ENCODE measurements around the gene R3HDML. TPM values are rescaled to one million over a fixed set of nuclear protein-coding genes. Genes with fewer than 3 reads are reported as not detected.

The R3HDML gene
- total RNA-seq, 6 experiments from 2014 or later = not detected

DNA sequence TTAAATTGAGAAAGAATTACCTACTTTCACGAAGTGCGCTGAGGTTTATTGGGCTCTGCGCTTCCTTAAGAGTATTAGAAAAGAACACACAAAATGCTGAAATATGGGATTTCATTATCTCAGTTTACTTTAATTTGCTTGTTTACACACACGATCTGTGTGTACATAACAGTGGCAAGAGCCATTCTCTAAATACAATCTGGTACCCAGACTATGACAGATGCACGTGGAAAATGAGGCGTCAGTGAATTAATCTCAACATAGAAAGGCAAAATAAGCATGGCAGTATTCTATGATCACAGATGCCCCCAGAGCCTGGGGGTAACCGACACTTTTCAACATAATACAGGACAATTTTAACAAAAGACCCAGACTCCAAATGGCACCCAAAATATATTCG, 34.1 kb upstream of the R3HDML start:
- intact Hi-C loops (cut with DNase I) = loop anchor here in 1 of 2 donors (10.0 kb wide), 1 partner anchor 78 kb away; no protein-coding TSS in a partner anchor
- Histone ChIP-seq H3K27ac (peak overlapping the region; percentile 1 to 36 (median 5)), H3K27me3 (no peaks in the 10 kb centered on the region), H3K9me3 (no peaks in the 10 kb centered on the region), H3K36me3 (no peaks in the 10 kb centered on the region), H3K4me1 (peaks cover 0 to 15% (median 0%) of the 10 kb centered on the region in 4 donors), H3K4me3 (no peak overlapping the region)
- WGBS (ENCODE audit: insufficient coverage, low coverage, low lambda C conversion rate, missing lambda C conversion rate) = 84% methylated on average over 8 of the region's 8 CpGs
- ATAC-seq = no peak
- TF ChIP-seq, protein P1, sequence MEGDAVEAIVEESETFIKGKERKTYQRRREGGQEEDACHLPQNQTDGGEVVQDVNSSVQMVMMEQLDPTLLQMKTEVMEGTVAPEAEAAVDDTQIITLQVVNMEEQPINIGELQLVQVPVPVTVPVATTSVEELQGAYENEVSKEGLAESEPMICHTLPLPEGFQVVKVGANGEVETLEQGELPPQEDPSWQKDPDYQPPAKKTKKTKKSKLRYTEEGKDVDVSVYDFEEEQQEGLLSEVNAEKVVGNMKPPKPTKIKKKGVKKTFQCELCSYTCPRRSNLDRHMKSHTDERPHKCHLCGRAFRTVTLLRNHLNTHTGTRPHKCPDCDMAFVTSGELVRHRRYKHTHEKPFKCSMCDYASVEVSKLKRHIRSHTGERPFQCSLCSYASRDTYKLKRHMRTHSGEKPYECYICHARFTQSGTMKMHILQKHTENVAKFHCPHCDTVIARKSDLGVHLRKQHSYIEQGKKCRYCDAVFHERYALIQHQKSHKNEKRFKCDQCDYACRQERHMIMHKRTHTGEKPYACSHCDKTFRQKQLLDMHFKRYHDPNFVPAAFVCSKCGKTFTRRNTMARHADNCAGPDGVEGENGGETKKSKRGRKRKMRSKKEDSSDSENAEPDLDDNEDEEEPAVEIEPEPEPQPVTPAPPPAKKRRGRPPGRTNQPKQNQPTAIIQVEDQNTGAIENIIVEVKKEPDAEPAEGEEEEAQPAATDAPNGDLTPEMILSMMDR (IDR thresholded peaks at IDR 0.05) = no peak
- no peak for TF ChIP-seq POLR2A (IDR thresholded peaks at IDR 0.05)
- DNase-seq = no peak

DNA sequence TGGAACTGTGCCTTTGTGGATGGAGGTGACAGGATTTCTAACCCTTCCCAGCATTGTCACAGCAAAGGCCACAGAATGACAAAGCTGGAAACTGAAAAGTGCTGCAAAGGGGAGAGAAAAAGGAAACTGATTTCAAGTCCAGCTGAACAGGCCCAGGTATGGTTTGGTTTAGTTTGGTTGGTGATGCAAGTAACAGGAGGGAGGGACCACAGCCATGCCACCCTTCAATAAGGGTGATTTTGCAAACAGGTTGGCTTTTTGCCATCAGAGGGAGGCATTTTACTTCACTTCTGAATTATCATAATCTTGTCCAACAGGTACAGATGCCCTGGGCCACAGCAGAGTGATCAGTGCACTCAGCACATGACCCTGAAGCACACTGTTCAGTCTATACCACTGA, 32.5 kb upstream of the R3HDML start:
- Histone ChIP-seq H3K9me3 (no peaks in the 10 kb centered on the region), H3K36me3 (no peaks in the 10 kb centered on the region), H3K27me3 (no peaks in the 10 kb centered on the region), H3K4me1 (peaks cover 0 to 15% (median 0%) of the 10 kb centered on the region in 4 donors), H3K4me3 (no peak overlapping the region), H3K27ac (no peak overlapping the region)
- intact Hi-C loops (cut with DNase I) = loop anchor here in 1 of 2 donors (10.0 kb wide), 1 partner anchor 80 kb away; no protein-coding TSS in a partner anchor
- peak in 3 of 4 donors; percentile 21 to 55 (median 36) for ATAC-seq
- DNase-seq = no peak
- TF ChIP-seq POLR2A (IDR thresholded peaks at IDR 0.05) = no peak
- TF ChIP-seq, protein P1 (IDR thresholded peaks at IDR 0.05) = no peak

DNA sequence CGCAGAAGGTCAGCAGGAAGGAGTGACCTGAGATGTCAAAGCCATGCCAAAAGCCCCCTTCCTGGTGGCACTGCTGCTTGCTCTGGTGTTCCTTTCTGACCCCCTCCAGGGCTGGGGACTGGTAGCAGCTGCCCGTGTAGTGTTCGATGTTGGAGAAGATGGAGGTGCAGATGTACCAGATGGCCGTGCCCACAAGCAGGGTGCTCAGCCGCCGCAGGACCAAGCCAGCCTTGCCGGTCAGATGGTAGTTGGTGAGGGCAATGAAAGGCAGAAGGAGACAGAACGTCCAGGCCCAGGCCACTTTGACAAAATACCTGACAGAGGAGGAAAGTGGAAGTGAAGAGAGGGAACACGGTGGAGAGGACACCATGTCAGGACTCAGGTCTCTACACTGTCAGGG, 29.9 kb upstream of the R3HDML start:
- ATAC-seq (no peak), DNase-seq (no peak)
- Histone ChIP-seq H3K4me1 (peaks cover 0 to 23% (median 0%) of the 10 kb centered on the region in 4 donors), H3K27me3 (no peaks in the 10 kb centered on the region), H3K9me3 (no peaks in the 10 kb centered on the region), H3K27ac (no peak overlapping the region), H3K4me3 (no peak overlapping the region), H3K36me3 (no peaks in the 10 kb centered on the region)
- intact Hi-C loops (cut with DNase I) = loop anchor here in 1 of 2 donors (10.0 kb wide), 1 partner anchor 82 kb away; no protein-coding TSS in a partner anchor
- no peak for TF ChIP-seq POLR2A (IDR thresholded peaks at IDR 0.05)
- TF ChIP-seq, protein P1 (IDR thresholded peaks at IDR 0.05) = no peak
- WGBS (ENCODE audit: insufficient coverage, low coverage, low lambda C conversion rate, missing lambda C conversion rate) = 90% methylated on average over 8 of the region's 9 CpGs

DNA sequence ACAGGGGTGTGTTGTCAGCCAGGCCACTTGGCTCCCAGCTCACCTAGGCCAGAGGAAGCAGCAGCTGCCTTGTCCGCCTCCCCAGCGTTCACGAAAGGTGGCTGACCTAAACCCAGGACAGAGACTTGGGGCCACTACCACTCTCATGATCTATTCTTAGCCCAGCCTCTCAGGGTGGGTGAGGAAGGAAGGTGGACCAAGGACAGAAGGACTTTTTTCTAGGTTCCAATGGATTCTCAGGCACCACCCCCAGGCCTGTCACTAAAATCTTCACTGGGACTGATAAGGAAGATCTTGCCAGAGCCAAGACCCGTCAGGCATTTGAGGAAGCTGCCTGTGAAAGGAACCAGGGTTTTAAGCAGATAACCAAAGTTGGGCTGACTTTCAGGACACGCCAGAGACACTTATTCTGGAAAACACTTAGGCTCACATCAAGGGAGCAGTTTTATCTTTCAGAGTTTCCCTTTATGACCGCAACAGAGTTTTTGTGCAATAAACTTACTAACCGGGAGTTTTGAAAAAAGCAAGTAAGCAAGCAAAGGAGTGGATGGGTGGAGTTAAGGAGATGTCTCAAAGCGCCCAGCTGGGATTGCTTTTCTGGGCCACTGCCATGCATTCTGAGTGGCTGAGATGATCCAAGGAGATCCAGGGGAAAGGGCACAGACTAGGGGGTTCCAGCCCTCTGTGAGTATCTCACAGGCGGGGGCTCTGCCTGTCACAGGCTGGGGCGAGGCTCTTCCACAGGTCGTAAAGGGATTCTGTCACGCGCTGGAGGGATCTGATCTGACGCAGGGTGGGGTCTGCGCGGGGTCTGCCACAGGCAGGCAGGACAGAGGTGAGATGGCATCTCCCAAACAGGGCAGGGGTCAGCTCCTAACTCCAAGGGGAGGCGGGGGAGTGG, 26.8 kb upstream of the R3HDML start:
- peak; percentile 1 to 7 (median 4) for ATAC-seq
- H3K36me3 ChIP-seq = no peaks in the 10 kb centered on the region
- peak overlapping the region; percentile 98 for H3K4me3 ChIP-seq
- H3K27ac ChIP-seq = peak overlapping the region; percentile 36 to 62 (median 55)
- WGBS (ENCODE audit: insufficient coverage, low coverage, low lambda C conversion rate, missing lambda C conversion rate) = 15% methylated on average over 15 of the region's 17 CpGs
- TF ChIP-seq, protein P1 (IDR thresholded peaks at IDR 0.05) = no peak
- no peak for TF ChIP-seq POLR2A (IDR thresholded peaks at IDR 0.05)
- no peaks in the 10 kb centered on the region for H3K27me3 ChIP-seq
- intact Hi-C loops (cut with DNase I) = loop anchor here (5.0 to 10.0 kb wide), 2 partner anchors 85 to 93 kb away; no protein-coding TSS in a partner anchor
- DNase-seq = no peak
- H3K9me3 ChIP-seq = no peaks in the 10 kb centered on the region
- H3K4me1 ChIP-seq = peaks cover 0 to 9% (median 0%) of the 10 kb centered on the region in 4 donors

Data from right lobe of liver (tissue), 6 donors.